Muscle layer of colon (tissue), 2 donors: ENCODE data around the gene NECAB2.

Experiments
- H3K27ac ChIP-seq: one replicate; pipeline ENCODE4 v1.7.0; 2013; ENCODE audit warnings: low read depth, mild to moderate bottlenecking, low read length, moderate library complexity
- H3K27me3 ChIP-seq, 2 donors: one replicate each; pipeline ENCODE4 v1.7.0; 2013; ENCODE audit warnings: low read length in 2 of 2, mild to moderate bottlenecking in 2 of 2; ENCODE audit not compliant: insufficient read depth in 2 of 2, control insufficient read depth in 1 of 2
- H3K36me3 ChIP-seq: one replicate; pipeline ENCODE4 v1.7.0; 2013; ENCODE audit warnings: mild to moderate bottlenecking, low read length; ENCODE audit not compliant: insufficient read depth
- H3K4me1 ChIP-seq: one replicate; pipeline ENCODE4 v1.7.0; 2013; ENCODE audit warnings: mild to moderate bottlenecking, low read length; ENCODE audit not compliant: insufficient read depth
- H3K4me3 ChIP-seq, 2 donors: one replicate each; pipeline ENCODE4 v1.7.0; 2013; ENCODE audit warnings: low read length in 2 of 2, low read depth in 1 of 2, mild to moderate bottlenecking in 1 of 2, moderate library complexity in 1 of 2
- H3K9ac ChIP-seq: one replicate; pipeline ENCODE4 v1.7.0; 2013; ENCODE audit warnings: low read length
- H3K9me3 ChIP-seq: one replicate; pipeline ENCODE4 v1.7.0; 2013; ENCODE audit warnings: mild to moderate bottlenecking, low read length
- donor health status: abdominal sarcoma.
- donor health status: Adenocarcinoma of cecum.

NECAB2 gene

DNA sequence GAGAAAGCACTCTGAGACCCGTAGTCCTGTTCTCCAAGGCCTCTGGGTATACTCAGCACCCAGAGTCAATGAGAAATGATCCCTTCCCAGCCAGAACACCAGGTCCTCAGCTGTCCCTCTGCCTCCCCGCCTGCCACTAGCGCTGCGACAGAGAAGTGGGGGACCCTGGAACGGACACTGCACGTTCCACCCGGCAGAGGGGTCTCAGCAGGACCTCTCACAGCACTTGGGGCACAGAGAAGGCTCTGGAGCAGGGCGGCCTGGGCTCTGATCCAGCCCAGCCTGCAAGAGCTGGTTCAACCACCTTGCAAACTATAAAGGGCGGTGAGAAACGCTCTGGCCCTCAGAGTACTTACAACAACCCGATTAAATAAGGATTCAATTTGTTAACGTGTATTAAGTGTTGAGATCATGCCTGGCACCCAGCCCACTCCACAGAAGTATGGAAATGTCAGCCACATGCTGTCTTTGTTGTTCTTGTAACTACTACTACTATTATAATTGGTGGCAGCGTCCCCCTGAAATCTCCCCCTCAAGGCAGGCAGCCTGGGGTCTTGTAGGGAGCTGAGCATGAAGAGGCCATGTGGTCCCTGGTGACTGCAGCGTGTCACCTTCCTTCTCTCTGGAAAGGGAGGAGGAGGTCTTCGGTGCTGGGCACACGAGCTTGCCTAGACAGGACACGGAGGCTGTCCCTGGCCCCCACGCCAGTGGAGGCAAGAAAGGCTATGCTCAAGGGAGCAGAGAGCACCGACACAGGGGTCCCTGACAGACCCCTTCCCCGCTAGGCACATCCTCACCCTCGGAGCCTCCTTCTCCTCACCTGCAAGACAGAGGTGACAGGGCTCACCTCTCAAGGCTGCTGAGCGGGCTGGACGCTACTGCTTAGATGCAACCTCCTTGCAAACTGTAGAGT, 12.6 kb upstream of the NECAB2 start:
- Histone ChIP-seq H3K4me1 (peaks cover 27% of the 10 kb centered on the region), H3K27ac (no peak overlapping the region), H3K36me3 (peaks cover 24% of the 10 kb centered on the region), H3K4me3 (no peak overlapping the region), H3K27me3 (no peaks in the 10 kb centered on the region), H3K9ac (no peak overlapping the region), H3K9me3 (no peaks in the 10 kb centered on the region)

DNA sequence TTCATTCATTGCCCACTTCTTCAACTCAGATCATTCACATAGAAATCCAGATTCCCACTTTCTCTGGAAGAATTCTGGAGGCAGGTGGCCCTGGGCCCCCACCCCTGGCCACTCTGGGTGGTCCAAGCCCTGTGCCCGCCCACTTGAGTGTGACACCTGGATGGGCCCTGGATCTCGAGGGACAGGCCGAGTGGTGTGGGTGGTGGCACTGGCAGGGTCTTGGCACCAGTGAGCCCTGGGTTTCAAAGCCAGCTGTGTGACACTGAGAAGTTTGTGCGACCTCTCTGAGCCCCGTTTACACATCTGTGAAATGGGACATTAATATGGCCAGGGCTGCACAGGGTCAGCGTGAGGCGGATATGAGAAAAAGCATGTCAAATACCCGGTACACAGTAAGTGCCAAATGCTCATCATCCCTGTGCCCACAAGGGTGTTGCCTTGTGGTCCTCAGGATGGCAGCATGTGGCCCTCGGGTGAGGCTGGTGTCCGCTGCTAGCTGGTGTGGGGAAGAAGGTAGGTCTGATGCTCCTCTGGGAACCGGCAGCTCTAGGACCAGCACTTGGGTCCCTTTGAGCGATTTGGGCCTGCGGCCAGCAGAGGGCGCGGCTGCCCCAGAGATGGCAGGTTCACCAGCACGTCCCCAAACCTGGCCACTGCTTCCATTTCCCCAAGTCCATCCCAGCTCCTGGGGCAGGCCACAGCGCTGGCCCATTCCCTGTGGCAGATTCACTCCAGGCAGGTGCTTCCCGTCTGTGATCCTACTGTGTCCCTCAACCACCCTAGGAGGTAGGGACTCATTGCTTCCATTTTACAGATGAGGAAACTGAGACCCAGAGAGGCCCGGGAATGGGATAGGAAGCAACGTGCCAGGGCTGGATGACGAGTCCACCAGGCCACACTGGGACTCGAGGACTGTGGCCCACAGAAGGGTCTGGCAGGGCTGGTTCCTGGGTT, 11.4 kb upstream of the NECAB2 start:
- no peak overlapping the region for H3K4me3 ChIP-seq
- no peaks in the 10 kb centered on the region for H3K27me3 ChIP-seq
- peaks cover 27% of the 10 kb centered on the region for H3K4me1 ChIP-seq
- H3K27ac ChIP-seq = no peak overlapping the region
- peaks cover 28% of the 10 kb centered on the region for H3K36me3 ChIP-seq
- no peak overlapping the region for H3K9ac ChIP-seq
- no peaks in the 10 kb centered on the region for H3K9me3 ChIP-seq

DNA sequence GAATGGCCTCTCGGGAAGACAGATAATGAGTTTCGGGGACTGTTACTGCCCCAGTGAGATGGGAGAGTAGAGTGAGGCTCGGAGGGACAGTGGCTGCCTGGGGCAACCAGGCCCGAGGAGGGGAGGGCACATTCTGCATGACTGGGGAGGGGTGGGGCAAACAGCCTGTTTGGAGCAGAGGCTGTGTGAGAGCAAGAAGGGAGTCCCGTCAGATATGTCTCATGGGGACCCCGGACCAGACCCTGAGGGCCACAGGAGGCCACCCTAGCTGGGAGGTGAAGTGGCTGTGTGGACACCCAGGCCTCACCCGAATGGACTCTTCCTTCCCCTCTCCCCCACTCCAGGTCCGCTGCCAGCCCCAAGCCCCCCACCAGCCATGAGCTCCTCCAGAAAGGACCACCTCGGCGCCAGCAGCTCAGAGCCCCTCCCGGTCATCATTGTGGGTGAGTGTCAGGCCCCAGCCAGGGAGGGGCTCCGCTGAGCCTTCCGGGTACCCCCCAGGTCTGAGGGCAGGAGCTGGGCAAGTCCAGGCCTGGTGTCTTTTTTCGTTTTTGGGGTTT, 10.7 kb upstream of the NECAB2 start:
- Histone ChIP-seq H3K27ac (no peak overlapping the region), H3K4me1 (peaks cover 25% of the 10 kb centered on the region), H3K9ac (no peak overlapping the region), H3K4me3 (no peak overlapping the region), H3K9me3 (no peaks in the 10 kb centered on the region), H3K27me3 (no peaks in the 10 kb centered on the region), H3K36me3 (peaks cover 28% of the 10 kb centered on the region)

DNA sequence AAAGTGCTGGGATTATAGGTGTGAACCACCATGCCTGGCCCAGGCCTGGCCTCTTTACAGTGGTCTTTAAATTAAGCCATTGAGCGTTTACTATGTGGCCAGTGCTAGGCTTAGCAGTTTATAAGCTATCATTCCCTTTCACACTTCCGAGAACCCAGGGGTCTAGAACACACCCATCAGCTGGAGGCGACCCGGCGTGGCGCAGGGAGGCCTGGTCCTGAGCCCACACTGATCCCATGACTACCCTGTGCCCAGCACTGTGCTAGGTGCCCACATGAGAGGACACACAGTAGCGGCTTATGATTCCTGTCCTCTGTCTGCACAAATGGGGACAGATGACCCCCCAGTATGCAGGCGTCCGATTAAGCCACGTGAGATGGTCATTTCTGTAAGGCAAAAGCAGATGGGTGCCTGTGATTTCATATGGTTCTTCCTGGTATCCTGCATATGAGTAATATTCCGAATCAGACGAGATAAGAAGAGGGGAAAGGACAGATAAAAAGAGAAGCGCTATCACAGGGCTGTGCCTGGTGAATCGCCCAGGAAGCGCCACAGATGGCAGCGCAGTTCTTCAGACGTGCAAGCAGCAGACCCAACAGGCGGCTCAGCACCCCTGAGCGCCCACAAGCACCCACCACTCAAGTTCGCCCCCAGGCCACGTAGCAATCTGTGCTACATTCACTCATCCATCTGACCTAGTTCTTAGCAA, 9.8 kb upstream of the NECAB2 start:
- H3K9me3 ChIP-seq = no peaks in the 10 kb centered on the region
- H3K9ac ChIP-seq = no peak overlapping the region
- peaks cover 17% of the 10 kb centered on the region for H3K4me1 ChIP-seq
- no peak overlapping the region for H3K4me3 ChIP-seq
- H3K27me3 ChIP-seq = no peaks in the 10 kb centered on the region
- no peak overlapping the region for H3K27ac ChIP-seq
- H3K36me3 ChIP-seq = peaks cover 28% of the 10 kb centered on the region

DNA sequence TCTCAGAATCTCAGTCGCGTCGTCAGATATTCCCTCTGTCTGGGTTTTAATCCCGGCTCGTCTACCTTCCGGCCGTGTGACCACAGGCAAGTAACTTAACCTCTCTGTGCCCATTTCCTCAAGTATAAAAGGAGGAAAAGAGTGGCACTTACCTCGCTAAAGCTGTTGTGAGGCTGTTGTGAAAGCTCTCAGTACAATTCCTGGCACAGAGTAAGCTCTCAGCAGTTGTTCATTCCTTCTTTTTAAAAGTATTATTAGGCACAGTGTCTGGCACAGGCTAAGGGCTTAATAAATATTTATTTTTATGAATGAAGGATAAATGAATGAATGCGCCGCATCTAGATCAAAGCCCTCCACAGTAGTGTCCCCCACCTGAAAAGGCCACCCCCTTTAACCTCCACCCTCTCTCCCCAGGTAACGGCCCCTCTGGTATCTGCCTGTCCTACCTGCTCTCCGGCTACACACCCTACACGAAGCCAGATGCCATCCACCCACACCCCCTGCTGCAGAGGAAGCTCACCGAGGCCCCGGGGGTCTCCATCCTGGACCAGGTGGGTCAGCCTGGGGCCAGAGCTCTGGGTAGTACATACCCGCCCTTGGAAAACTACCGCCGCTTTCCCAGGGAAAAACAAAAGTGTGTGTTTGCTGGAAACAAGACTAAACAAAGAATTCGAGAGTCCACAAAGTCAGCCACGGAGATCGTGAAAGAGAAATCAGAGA, 9.0 kb upstream of the NECAB2 start:
- Histone ChIP-seq H3K27me3 (no peaks in the 10 kb centered on the region), H3K9ac (no peak overlapping the region), H3K4me3 (no peak overlapping the region), H3K4me1 (peaks cover 12% of the 10 kb centered on the region), H3K9me3 (no peaks in the 10 kb centered on the region), H3K36me3 (peaks cover 28% of the 10 kb centered on the region), H3K27ac (no peak overlapping the region)

DNA sequence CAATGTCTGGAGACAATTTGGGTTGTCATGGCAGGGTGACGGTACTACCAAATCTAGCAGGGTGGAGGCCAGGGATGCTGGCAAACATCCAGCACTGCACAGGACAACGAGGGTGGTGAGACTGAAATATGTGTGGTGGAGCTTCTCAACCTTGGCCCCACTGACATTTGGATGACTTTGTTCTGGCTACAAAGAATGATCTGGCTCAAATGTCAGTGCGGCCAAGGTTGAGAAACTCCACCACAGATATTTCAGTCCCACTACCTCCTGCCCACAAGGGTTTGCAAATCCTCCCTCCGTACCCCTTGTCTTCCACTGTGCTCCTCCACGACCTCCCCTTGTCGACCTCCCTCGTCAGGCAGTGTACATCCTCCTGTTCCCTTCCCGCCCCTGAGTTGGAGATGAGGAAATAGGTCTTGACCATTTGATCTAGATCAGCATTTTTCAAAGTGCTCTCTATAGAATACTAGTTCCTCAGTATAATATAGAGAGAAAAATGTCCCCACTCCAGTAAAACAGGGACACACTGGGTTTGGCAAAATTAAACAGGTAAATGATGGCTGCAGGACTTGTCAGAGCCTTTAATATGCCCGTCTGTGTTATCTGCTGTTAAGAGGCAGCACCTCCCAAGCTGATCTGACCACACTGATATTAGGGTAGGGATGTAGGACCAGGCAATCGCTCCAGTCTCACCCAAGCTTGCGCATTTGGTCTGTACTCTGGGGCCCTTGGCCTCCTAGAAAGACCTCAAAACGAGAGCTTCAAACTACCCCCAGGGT, 8.2 kb upstream of the NECAB2 start:
- Histone ChIP-seq H3K36me3 (peaks cover 28% of the 10 kb centered on the region), H3K9ac (no peak overlapping the region), H3K9me3 (no peaks in the 10 kb centered on the region), H3K27me3 (no peaks in the 10 kb centered on the region), H3K4me3 (no peak overlapping the region), H3K4me1 (peaks cover 5% of the 10 kb centered on the region), H3K27ac (no peak overlapping the region)

DNA sequence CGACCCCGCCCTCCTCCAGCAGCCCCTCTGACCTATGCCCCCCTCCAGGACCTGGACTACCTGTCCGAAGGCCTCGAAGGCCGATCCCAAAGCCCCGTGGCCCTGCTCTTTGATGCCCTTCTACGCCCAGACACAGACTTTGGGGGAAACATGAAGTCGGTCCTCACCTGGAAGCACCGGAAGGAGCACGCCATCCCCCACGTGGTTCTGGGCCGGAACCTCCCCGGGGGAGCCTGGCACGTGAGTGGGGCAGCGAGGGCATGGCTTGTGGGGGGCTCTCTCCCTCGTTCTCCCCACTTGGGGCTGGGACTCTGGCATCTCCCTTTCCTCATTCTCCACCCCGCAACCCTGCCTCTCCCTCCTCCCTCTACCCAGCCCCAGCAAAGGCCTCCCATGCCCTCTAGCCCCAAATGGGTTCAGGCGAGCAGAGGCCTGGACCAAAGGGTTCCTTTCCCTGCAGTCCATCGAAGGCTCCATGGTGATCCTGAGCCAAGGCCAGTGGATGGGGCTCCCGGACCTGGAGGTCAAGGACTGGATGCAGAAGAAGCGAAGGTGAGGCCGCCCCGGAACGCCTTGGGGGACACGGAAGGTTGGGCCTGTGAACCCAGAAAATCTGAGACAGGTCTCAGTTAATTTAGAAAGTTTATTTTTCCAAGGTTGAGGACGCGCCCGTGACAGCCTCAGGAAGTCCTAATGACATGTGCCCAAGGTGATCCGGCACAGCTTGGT, 7.4 kb upstream of the NECAB2 start:
- peaks cover 28% of the 10 kb centered on the region for H3K36me3 ChIP-seq

DNA sequence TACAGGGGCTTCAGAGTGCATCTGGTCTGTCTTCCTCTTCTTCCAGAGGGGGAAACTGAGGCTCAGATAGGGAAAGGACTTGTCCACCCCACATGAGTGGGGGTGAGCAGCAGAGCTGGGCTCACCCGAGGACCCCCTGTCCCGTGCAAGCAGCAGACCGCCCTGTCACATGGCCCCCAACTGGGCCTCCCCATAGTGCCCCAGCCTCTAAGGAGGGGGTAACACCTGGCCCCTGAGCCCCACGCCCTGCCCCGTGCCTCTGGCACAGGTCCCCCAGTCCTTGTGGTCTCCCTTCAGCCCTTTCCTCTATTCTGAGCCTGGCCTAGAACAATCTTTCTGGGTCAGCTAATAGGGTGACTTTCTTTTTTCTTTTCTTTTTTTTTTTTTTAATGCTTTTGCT, 6.5 kb upstream of the NECAB2 start:
- Histone ChIP-seq H3K27me3 (no peaks in the 10 kb centered on the region), H3K4me3 (no peak overlapping the region), H3K36me3 (peaks cover 28% of the 10 kb centered on the region), H3K4me1 (no peaks in the 10 kb centered on the region), H3K9ac (no peak overlapping the region), H3K9me3 (no peaks in the 10 kb centered on the region), H3K27ac (no peak overlapping the region)

More for the DNA sequence above, 7.4 kb upstream of the NECAB2 start:
- Histone ChIP-seq H3K27ac (no peak overlapping the region), H3K4me3 (no peak overlapping the region), H3K4me1 (peaks cover under 1% of the 10 kb centered on the region), H3K9ac (no peak overlapping the region), H3K9me3 (no peaks in the 10 kb centered on the region), H3K27me3 (no peaks in the 10 kb centered on the region)

DNA sequence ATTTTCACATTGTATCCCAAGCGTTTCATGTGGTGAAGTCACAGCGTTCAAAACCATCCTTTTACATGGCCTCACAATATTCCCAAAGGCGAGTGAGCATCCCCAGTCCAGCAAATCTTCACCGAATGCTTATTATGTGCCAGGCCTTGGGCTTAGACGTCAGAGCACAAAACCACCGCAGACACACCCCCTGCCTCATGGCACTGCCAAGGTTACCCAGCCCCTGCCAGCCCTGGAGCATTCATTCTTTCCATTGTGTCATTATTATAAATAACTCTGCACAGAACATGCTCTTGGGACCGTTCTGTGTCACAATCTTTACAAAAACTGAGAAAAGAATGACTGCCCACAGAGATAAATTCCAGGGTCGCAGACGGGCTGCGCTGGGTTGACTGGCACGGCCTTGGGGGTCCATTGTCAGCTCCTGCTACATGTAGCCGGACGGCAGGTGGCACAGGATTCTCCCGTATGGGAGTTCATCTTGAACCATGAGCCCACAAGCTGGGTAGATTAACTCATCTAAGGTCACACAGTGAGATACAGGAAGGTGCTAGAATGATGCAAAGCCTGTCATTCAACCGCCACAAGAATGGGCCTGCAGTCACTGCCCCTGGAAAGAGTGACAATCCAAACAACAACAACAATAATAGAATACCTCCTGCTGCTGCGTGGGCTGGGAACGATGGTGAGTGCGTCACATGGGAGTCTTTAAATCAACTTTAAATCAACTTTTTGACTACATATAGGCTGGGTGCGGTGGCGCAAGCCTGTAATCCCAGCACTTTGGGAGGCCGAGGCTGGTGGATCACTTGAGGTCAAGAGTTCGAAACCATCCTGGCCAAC, 4.5 kb upstream of the NECAB2 start:
- H3K4me3 ChIP-seq = no peak overlapping the region
- H3K4me1 ChIP-seq = no peaks in the 10 kb centered on the region
- H3K9me3 ChIP-seq = no peaks in the 10 kb centered on the region
- peaks cover 23% of the 10 kb centered on the region for H3K36me3 ChIP-seq
- no peaks in the 10 kb centered on the region for H3K27me3 ChIP-seq
- no peak overlapping the region for H3K27ac ChIP-seq
- no peak overlapping the region for H3K9ac ChIP-seq
